Measurements from ENCODE around the gene ANKRD27. TPM values are rescaled to one million over a fixed set of nuclear protein-coding genes. Genes with fewer than 3 reads are reported as not detected.
"Not testable (repeated sequence)": the region's sequence is repeated elsewhere in the genome, so short reads cannot be mapped to it uniquely, and the experiment has no call there.

Gene ANKRD27
- total and polyA plus RNA-seq, 8 donors: 8.8 to 61.7 (median 23.3) TPM

GRCh38 chr19:32695506-32695905 is 20.5 kb upstream of the ANKRD27 start:
- Histone ChIP-seq H3K4me1 (peaks cover 53 to 82% (median 66%) of the 10 kb centered on the region in 4 donors), H3K36me3 (peaks cover 17 to 36% (median 27%) of the 10 kb centered on the region in 4 donors), H3K27ac (peak overlapping the region; percentile 49 to 95 (median 57)), H3K4me3 (peak overlapping the region in 2 of 4 donors; percentile 64 to 83)
- WGBS, 5 donors: 28 to 50% (median 47%) methylated on average over 6 of the region's 6 CpGs
- intact Hi-C loops (cut with DNase I; ENCODE audit: low total_unique reads); DNase-seq; H3K27me3 ChIP-seq; H3K9me3 ChIP-seq: not testable (repeated sequence)
- peak in 1 of 3 donors; percentile 34 for TF ChIP-seq POLR2AphosphoS5 (IDR thresholded peaks at IDR 0.05)

DNA sequence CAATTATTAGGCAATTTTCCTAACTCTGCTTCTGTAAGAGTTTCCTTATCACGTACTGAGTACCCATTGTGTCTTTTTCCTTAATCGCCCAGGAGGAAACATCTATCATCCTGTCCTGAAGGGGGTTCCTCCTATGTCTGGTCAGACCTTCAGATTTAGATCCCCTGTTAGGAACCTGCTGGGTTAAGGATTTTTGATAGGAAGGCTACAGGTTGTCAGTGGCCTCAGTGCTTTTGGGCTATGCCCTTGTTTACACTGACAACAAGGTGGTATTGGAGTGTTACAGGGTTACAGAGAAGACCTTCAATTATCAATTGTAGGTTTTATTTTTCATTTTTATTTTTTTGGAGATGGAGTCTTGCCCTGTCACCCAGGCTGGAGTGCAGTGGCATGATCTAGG is 19.9 kb upstream of the ANKRD27 start:
- Histone ChIP-seq H3K27ac (peak overlapping the region in 4 of 5 donors; percentile 29 to 95 (median 60)), H3K36me3 (peaks cover 11 to 29% (median 21%) of the 10 kb centered on the region in 4 donors), H3K4me3 (peak overlapping the region in 3 of 4 donors; percentile 60 to 83 (median 64)), H3K4me1 (peaks cover 52 to 84% (median 69%) of the 10 kb centered on the region in 4 donors)
- WGBS, 5 donors: 22 to 38% (median 35%) methylated on average over 2 of the region's 2 CpGs
- intact Hi-C loops (cut with DNase I; ENCODE audit: low total_unique reads); H3K27me3 ChIP-seq; H3K9me3 ChIP-seq; DNase-seq: not testable (repeated sequence)

DNA sequence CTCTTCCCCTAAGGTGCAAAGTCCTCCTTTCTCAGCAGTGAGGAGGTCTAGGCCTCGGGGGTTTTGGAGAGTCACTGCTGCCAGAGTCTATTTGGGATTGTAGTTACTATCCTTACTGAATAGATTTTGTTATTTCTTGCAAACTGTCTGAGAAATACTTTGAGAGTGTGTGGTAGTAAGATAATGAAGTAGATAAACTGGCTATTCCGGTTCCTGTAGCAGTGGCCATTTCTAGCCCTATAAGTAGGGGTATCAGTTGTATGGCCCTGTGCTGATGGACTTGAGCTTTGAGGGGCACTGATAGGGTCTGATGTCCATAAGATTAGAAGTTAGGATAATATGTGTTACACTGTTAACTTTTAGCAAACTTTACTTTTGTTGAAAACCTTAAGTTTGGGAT is 19.3 kb upstream of the ANKRD27 start:
- DNase-seq; intact Hi-C loops (cut with DNase I; ENCODE audit: low total_unique reads); H3K9me3 ChIP-seq; H3K27me3 ChIP-seq: not testable (repeated sequence)
- Histone ChIP-seq H3K4me1 (peaks cover 52 to 88% (median 71%) of the 10 kb centered on the region in 4 donors), H3K27ac (peak overlapping the region; percentile 2 to 95 (median 83)), H3K36me3 (peaks cover 6 to 24% (median 16%) of the 10 kb centered on the region in 4 donors), H3K4me3 (peak overlapping the region; percentile 60 to 83 (median 73))
- WGBS, 5 donors: 23 to 55% (median 45%) methylated on average over 2 of the region's 2 CpGs

DNA sequence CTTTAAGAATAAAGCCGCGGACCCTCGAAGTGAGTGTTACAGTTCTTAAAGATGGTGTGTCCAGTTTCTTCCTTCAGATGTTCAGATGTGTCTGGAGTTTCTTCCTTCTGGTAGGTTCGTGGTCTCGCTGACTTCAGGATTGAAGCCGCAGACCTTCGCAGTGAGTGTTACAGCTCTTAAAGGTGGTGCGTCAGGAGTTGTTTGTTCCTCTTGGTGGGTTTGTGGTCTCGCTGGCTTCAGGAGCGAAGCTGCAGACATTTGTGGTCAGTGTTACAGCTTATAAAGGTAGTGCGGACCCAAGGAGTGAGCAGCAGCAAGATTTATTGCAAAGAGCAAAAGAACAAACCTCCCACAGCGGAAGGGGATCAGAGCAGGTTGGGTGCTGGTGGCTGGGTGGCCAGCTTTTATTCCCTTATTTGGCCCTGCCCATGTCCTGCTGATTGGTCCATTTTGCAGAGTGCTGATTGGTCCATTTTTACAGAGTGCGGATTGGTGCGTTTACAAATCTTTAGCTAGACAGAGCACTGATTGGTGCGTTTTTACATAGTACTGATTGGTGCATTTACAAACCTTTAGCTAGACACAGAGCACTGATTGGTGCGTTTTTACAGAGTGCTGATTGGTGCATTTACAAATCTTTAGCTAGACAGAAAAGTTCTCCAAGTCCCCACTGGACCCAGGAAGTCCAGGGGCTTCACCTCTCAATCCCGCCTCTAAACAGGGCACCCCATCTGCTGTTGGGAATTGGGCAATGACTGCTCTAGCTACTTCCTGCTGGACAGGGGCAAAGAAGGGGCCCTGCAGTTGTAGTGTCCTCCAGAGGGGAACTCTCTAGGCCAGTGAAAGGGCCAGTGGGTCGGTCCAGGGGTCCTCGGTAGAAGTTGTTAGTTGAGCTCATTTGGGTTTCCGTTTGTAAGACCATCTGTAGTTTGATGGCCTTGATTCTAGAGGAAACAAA is 18.4 kb upstream of the ANKRD27 start:
- H3K36me3 ChIP-seq: peaks cover under 1 to 15% (median 7%) of the 10 kb centered on the region in 4 donors
- intact Hi-C loops (cut with DNase I; ENCODE audit: low total_unique reads); H3K27me3 ChIP-seq; H3K9me3 ChIP-seq; DNase-seq: not testable (repeated sequence)
- peak overlapping the region; percentile 60 to 83 (median 73) for H3K4me3 ChIP-seq
- H3K4me1 ChIP-seq: peaks cover 52 to 82% (median 71%) of the 10 kb centered on the region in 4 donors
- peak overlapping the region; percentile 29 to 95 (median 83) for H3K27ac ChIP-seq
- TF ChIP-seq POLR2AphosphoS5 (IDR thresholded peaks at IDR 0.05) (peak in 1 of 3 donors; percentile 25), POLR2A (IDR thresholded peaks at IDR 0.05) (peak in 1 of 4 donors; percentile 31)
- WGBS, 5 donors: 69 to 80% (median 74%) methylated on average over 20 of the region's 20 CpGs

DNA sequence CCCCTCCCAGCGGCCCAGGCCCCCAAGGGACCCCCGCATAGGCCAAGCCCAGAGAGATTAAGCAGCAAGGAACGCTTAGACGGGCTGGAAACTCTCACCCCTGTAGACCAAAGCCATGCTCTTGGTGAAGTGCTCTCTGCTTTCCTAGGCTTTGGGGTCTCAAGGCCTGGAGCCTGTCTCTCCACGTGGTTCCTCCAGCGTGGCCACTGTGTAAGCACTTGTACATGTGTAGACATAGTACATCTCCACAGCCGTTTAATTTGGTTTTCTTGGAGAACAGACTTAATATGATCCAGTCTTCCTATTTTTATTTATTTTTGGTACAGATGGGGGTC is 17.7 kb upstream of the ANKRD27 start:
- TF ChIP-seq POLR2A (IDR thresholded peaks at IDR 0.05): no peak
- no peak for TF ChIP-seq EP300 (IDR thresholded peaks at IDR 0.05)
- TF ChIP-seq, protein P1, sequence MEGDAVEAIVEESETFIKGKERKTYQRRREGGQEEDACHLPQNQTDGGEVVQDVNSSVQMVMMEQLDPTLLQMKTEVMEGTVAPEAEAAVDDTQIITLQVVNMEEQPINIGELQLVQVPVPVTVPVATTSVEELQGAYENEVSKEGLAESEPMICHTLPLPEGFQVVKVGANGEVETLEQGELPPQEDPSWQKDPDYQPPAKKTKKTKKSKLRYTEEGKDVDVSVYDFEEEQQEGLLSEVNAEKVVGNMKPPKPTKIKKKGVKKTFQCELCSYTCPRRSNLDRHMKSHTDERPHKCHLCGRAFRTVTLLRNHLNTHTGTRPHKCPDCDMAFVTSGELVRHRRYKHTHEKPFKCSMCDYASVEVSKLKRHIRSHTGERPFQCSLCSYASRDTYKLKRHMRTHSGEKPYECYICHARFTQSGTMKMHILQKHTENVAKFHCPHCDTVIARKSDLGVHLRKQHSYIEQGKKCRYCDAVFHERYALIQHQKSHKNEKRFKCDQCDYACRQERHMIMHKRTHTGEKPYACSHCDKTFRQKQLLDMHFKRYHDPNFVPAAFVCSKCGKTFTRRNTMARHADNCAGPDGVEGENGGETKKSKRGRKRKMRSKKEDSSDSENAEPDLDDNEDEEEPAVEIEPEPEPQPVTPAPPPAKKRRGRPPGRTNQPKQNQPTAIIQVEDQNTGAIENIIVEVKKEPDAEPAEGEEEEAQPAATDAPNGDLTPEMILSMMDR (IDR thresholded peaks at IDR 0.05): no peak
- TF ChIP-seq POLR2AphosphoS5 (IDR thresholded peaks at IDR 0.05): no peak
- no peak for DNase-seq
- intact Hi-C loops (cut with DNase I; ENCODE audit: low total_unique reads): no loop called here
- H3K4me3 ChIP-seq: peak overlapping the region; percentile 60 to 83 (median 73)
- peak overlapping the region; percentile 74 to 95 (median 91) for H3K27ac ChIP-seq
- H3K36me3 ChIP-seq: peaks cover 0 to 7% (median 2%) of the 10 kb centered on the region in 4 donors
- H3K9me3 ChIP-seq: no peaks in the 10 kb centered on the region
- 7 to 26% (median 21%) methylated on average over 5 to 7 of the region's 7 CpGs for WGBS, 5 donors
- H3K4me1 ChIP-seq: peaks cover 52 to 75% (median 71%) of the 10 kb centered on the region in 4 donors
- H3K27me3 ChIP-seq: no peaks in the 10 kb centered on the region

- intact Hi-C loops (cut with DNase I; ENCODE audit: low total_unique reads): no loop called here
- peaks cover 0 to 3% (median under 1%) of the 10 kb centered on the region in 4 donors for H3K36me3 ChIP-seq
- H3K9me3 ChIP-seq: no peaks in the 10 kb centered on the region
- no peaks in the 10 kb centered on the region for H3K27me3 ChIP-seq
- 0 to 8% (median 2%) methylated on average over 33 to 93 of the region's 93 CpGs for WGBS, 5 donors
- peak; percentile 70 to 88 for DNase-seq
- TF ChIP-seq EP300 (IDR thresholded peaks at IDR 0.05): no peak
- TF ChIP-seq, protein P1 (IDR thresholded peaks at IDR 0.05): no peak
- TF ChIP-seq POLR2AphosphoS5 (IDR thresholded peaks at IDR 0.05): peak in 2 of 3 donors; percentile 38 to 64
- H3K27ac ChIP-seq: peak overlapping the region; percentile 74 to 95 (median 91)
- peak overlapping the region; percentile 60 to 83 (median 73) for H3K4me3 ChIP-seq
- peaks cover 52 to 71% (median 66%) of the 10 kb centered on the region in 4 donors for H3K4me1 ChIP-seq
These were observed 17.2 kb upstream of the ANKRD27 start for GRCh38 chr19:32691952-32692726.
